B cell (primary cell): ENCODE data around the gene RAB3B. TPM values are rescaled to one million over a fixed set of nuclear protein-coding genes. Genes with fewer than 3 reads are reported as not detected.
"Not testable (repeated sequence)": the region's sequence is repeated elsewhere in the genome, so short reads cannot be mapped to it uniquely, and the experiment has no call there.

Source experiments
- ATAC-seq: fragments of 200-7000 bp; cut with Tn5 transposase; one replicate; pipeline ENCODE4 v1.10.0; 2021; ENCODE audit warnings: low read depth, mild to moderate bottlenecking, moderate number of reproducible peaks, moderate library complexity
- CTCF ChIA-PET: fragments of 350-600 bp; sonication (Branson Sonifier 250); formaldehyde crosslinking; loops from one replicate; lab custom pipeline; 2021; ENCODE audit warnings: antibody characterized with exemption, inconsistent platforms; lab: Charles Lee
- POLR2A ChIA-PET: fragments of 350-600 bp; sonication (Branson Sonifier 250); formaldehyde crosslinking; loops from one replicate; lab custom pipeline; 2021; ENCODE audit warnings: antibody characterized with exemption; lab: Charles Lee
- DNase-seq: peaks from one replicate; pipeline ENCODE4 v3.0.0; 2013
- H2AFZ ChIP-seq: 2 replicates; pipeline ENCODE4 v1.6.1; 2012; ENCODE audit warnings: mild to moderate bottlenecking, low read depth, low read length; ENCODE audit not compliant: insufficient read depth, poor library complexity, severe bottlenecking
- H3K27ac ChIP-seq, 2 donors: 1 replicate in 1 of 2; 2 replicates in 1 of 2; pipeline ENCODE4 v1.5.1; 2012 to 2013; ENCODE audit warnings: low read length in 2 of 2, mild to moderate bottlenecking in 2 of 2, moderate library complexity in 1 of 2
- H3K27me3 ChIP-seq, 4 experiments: fragments of 200-600 bp in 1 of 4; sonication (generic) in 1 of 4; replicated peaks in 1 of 4; 1 replicate in 2 of 4; 2 replicates in 2 of 4; pipeline versions ENCODE4 v1.6.1 to v1.7.0; 2013 to 2016; ENCODE audit warnings: low read length in 3 of 4, mild to moderate bottlenecking in 2 of 4, mixed read lengths in 1 of 4, moderate library complexity in 1 of 4; ENCODE audit not compliant: insufficient read depth in 4 of 4, control insufficient read depth in 3 of 4; ENCODE audit errors: control extremely low read depth in 1 of 4
- H3K36me3 ChIP-seq, 2 experiments: replicated peaks in 1 of 2; 1 replicate in 1 of 2; 2 replicates in 1 of 2; pipeline versions ENCODE4 v1.6.1 to v1.7.1; 2013; ENCODE audit warnings: low read length in 1 of 2; ENCODE audit not compliant: insufficient read depth in 2 of 2, control insufficient read depth in 1 of 2; ENCODE audit errors: control extremely low read depth in 1 of 2, extremely low read depth in 1 of 2
- H3K4me1 ChIP-seq, 2 donors: fragments of 200-600 bp in 1 of 2; sonication (generic) in 1 of 2; 1 replicate in 1 of 2; 2 replicates in 1 of 2; pipeline versions ENCODE4 v1.5.1 to v1.6.1; 2013 to 2017; ENCODE audit warnings: low read length in 2 of 2; ENCODE audit not compliant: control insufficient read depth in 2 of 2, insufficient read depth in 2 of 2
- H3K4me2 ChIP-seq: replicated peaks from 2 replicates; pipeline ENCODE3; 2012; ENCODE audit warnings: mild to moderate bottlenecking, low read depth, low read length; ENCODE audit not compliant: poor library complexity, severe bottlenecking
- H3K4me3 ChIP-seq, 5 experiments: fragments of 200-600 bp in 1 of 5; sonication (generic) in 1 of 5; 1 replicate in 3 of 5; 2 replicates in 2 of 5; pipeline versions ENCODE4 v1.5.1 to v1.7.0; 2011 to 2016; ENCODE audit warnings: low read length in 4 of 5, mild to moderate bottlenecking in 4 of 5, low read depth in 2 of 5, control low read depth in 1 of 5, moderate library complexity in 1 of 5; ENCODE audit not compliant: insufficient read depth in 1 of 5; ENCODE audit errors: control extremely low read depth in 1 of 5, extremely low read depth in 1 of 5
- H3K79me2 ChIP-seq: fragments of 200-600 bp; sonication (generic); one replicate; pipeline ENCODE4 v1.6.0; 2016; ENCODE audit warnings: low read length; ENCODE audit not compliant: control insufficient read depth, insufficient read depth
- H3K9ac ChIP-seq: fragments of 200-600 bp; sonication (generic); 2 replicates; pipeline ENCODE4 v1.6.1; 2017; ENCODE audit warnings: mild to moderate bottlenecking, low read length, moderate library complexity
- H3K9me3 ChIP-seq, 3 donors: one replicate each; pipeline versions ENCODE4 v1.6.1 to v1.7.1; 2013; ENCODE audit warnings: low read length in 2 of 3; ENCODE audit not compliant: control insufficient read depth in 2 of 3, insufficient read depth in 1 of 3; ENCODE audit errors: control extremely low read depth in 1 of 3
- H4K20me1 ChIP-seq: 2 replicates; pipeline ENCODE4 v1.6.0; 2012; ENCODE audit warnings: mild to moderate bottlenecking, low read length; ENCODE audit not compliant: insufficient read depth, control insufficient read depth, poor library complexity, severe bottlenecking
- H3K27ac Mint-ChIP-seq: one replicate; pipeline ENCODE4 v1.8.0; 2021; ENCODE audit warnings: mixed read lengths
- H3K27me3 Mint-ChIP-seq: one replicate; pipeline ENCODE4 v1.8.0; 2021; ENCODE audit warnings: mixed read lengths
- H3K4me1 Mint-ChIP-seq: one replicate; pipeline ENCODE4 v1.8.0; 2021; ENCODE audit warnings: mixed read lengths
- H3K4me3 Mint-ChIP-seq: one replicate; pipeline ENCODE4 v1.8.0; 2021; ENCODE audit warnings: mixed read lengths
- H3K9me3 Mint-ChIP-seq: one replicate; pipeline ENCODE4 v1.8.0; 2022; ENCODE audit warnings: mixed read lengths; ENCODE audit not compliant: insufficient read depth
- EZH2 ChIP-seq: IDR thresholded peaks from 2 replicates; pipeline ENCODE4 v1.6.1; 2012; ENCODE audit warnings: borderline replicate concordance, low read depth, mild to moderate bottlenecking, moderate library complexity, low read length; ENCODE audit not compliant: insufficient read depth, poor library complexity, severe bottlenecking
- WGBS: methylation state at CpG from one replicate; pipeline ENCODE4 v1.1.5; 2013; ENCODE audit warnings: missing lambda C conversion rate; ENCODE audit not compliant: insufficient coverage; 5-methylcytosine and 5-hydroxymethylcytosine counted together
- intact Hi-C: fragments of 100-400 bp; cut with micrococcal nuclease; formaldehyde crosslinking; loops from one replicate; pipeline ENCODE4 v1.10.0; 2022
- polyA plus RNA-seq: library from polyadenylated mRNA; depleted of rRNA; stranded (reverse); fragments of >200 nt; gene quantifications from 2 replicates; pipeline ENCODE4 v1.2.3, GENCODE V29; 2012
- total RNA-seq, 2 donors: library from RNA; stranded (reverse); fragments of 120-200 nt in 1 of 2; gene quantifications; 1 replicate in 1 of 2; 2 replicates in 1 of 2; pipeline versions ENCODE4 v1.2.3 to v1.2.4, GENCODE V29; 2013 to 2022
- TF ChIP-seq, protein P1 (sequence below): fragments of 200-600 bp; IDR thresholded peaks from one replicate; pipeline ENCODE4 v1.8.0; 2022; ENCODE audit warnings: antibody characterized with exemption, mild to moderate bottlenecking

The RAB3B gene
- total and polyA plus RNA-seq, 2 donors (not counting 1 experiment from before 2014, with no cell fraction given) = 0.02 TPM; not detected in 1

DNA sequence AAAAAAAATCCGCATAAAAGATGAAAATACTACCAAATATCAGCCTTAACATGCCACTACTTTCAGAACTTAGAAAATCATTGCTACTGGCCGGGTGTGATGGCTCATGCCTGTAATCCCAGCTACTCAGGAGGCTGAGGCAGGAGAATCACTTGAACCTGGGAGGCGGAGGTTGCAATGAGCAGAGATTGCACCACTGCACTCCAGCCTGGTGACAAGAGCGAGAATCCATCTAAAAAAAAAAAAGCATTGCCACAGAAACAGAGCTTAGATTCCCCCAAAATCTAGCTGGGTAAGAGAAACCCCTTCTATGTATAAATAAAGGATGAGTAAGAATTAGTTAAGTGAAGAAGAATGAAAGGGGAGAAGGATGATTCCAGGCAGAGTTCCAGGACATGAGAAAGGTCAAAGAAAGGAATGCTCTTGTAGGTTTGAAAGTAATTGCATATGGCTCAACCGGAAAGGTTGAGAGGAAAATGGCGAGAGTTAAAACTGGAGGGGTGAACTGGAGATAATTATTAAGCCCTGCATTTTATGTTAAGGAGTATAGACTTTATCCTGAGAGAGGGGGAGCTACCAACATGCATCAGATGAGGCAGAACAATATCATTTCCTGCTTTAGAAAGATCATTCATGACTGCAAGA, 92.3 kb downstream of the RAB3B start:
- H3K4me3 ChIP-seq = no peak overlapping the region
- Mint-ChIP-seq H3K4me3 (no peak overlapping the region), H3K4me1 (peaks cover 2% of the 10 kb centered on the region), H3K9me3 (no peaks in the 10 kb centered on the region), H3K27ac (no peak overlapping the region), H3K27me3 (peaks cover 51% of the 10 kb centered on the region)
- WGBS = 87% methylated on average over 4 of the region's 6 CpGs
- H3K36me3 ChIP-seq = no peaks in the 10 kb centered on the region
- H3K79me2 ChIP-seq = no peaks in the 10 kb centered on the region
- ATAC-seq (no peak), DNase-seq (no peak)
- no peaks in the 10 kb centered on the region for H3K9me3 ChIP-seq
- H3K4me2 ChIP-seq = no peak overlapping the region
- no peak for TF ChIP-seq EZH2
- TF ChIP-seq, protein P1, sequence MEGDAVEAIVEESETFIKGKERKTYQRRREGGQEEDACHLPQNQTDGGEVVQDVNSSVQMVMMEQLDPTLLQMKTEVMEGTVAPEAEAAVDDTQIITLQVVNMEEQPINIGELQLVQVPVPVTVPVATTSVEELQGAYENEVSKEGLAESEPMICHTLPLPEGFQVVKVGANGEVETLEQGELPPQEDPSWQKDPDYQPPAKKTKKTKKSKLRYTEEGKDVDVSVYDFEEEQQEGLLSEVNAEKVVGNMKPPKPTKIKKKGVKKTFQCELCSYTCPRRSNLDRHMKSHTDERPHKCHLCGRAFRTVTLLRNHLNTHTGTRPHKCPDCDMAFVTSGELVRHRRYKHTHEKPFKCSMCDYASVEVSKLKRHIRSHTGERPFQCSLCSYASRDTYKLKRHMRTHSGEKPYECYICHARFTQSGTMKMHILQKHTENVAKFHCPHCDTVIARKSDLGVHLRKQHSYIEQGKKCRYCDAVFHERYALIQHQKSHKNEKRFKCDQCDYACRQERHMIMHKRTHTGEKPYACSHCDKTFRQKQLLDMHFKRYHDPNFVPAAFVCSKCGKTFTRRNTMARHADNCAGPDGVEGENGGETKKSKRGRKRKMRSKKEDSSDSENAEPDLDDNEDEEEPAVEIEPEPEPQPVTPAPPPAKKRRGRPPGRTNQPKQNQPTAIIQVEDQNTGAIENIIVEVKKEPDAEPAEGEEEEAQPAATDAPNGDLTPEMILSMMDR = no peak
- H2AFZ ChIP-seq = no peak overlapping the region
- intact Hi-C loops = no loop called here
- peaks cover 0 to 9% (median 2%) of the 10 kb centered on the region in 4 experiments for H3K27me3 ChIP-seq
- POLR2A ChIA-PET = no interaction called here
- H3K4me1 ChIP-seq = no peaks in the 10 kb centered on the region
- no peaks in the 10 kb centered on the region for H4K20me1 ChIP-seq
- CTCF ChIA-PET = interaction anchor here (1.2 to 4.4 kb wide), 9 partner anchors 11 to 1284 kb away, joined by 3 to 47 read pairs (median 6); no protein-coding TSS in a partner anchor
- H3K27ac ChIP-seq = no peak overlapping the region
- no peak overlapping the region for H3K9ac ChIP-seq

DNA sequence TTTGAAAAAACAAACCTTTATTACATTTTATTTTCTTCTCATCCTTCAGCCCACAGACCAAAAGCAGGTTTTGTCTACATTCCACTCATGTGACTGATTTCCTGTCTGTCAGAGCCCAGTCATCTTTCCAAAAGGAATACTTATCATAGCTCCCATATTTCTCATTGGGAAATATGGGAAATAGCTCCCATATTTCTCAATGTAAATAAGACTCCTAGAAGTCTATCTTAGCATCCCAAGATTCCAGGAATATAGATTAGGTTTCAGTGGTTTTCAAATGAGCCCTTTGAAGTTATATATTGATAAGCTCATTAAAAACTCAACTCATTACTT, 92.8 kb downstream of the RAB3B start:
- no peak overlapping the region for H3K9ac ChIP-seq
- Mint-ChIP-seq H3K27ac (no peak overlapping the region), H3K9me3 (no peaks in the 10 kb centered on the region), H3K4me1 (peaks cover 2% of the 10 kb centered on the region), H3K4me3 (no peak overlapping the region), H3K27me3 (peaks cover 57% of the 10 kb centered on the region)
- H3K79me2 ChIP-seq = no peaks in the 10 kb centered on the region
- intact Hi-C loops = no loop called here
- DNase-seq = no peak
- POLR2A ChIA-PET = no interaction called here
- H3K4me3 ChIP-seq = no peak overlapping the region
- H4K20me1 ChIP-seq = no peaks in the 10 kb centered on the region
- no peak for TF ChIP-seq EZH2
- TF ChIP-seq, protein P1 = no peak
- H3K27me3 ChIP-seq = peaks cover 0 to 14% (median 4%) of the 10 kb centered on the region in 4 experiments
- no peak overlapping the region for H2AFZ ChIP-seq
- no peaks in the 10 kb centered on the region for H3K9me3 ChIP-seq
- H3K27ac ChIP-seq = no peak overlapping the region
- CTCF ChIA-PET = interaction anchor here (1.2 to 4.4 kb wide), 12 partner anchors 11 to 1284 kb away, joined by 3 to 47 read pairs (median 6); no protein-coding TSS in a partner anchor
- H3K4me2 ChIP-seq = no peak overlapping the region
- H3K4me1 ChIP-seq = no peaks in the 10 kb centered on the region
- no peaks in the 10 kb centered on the region for H3K36me3 ChIP-seq
- ATAC-seq = no peak

DNA sequence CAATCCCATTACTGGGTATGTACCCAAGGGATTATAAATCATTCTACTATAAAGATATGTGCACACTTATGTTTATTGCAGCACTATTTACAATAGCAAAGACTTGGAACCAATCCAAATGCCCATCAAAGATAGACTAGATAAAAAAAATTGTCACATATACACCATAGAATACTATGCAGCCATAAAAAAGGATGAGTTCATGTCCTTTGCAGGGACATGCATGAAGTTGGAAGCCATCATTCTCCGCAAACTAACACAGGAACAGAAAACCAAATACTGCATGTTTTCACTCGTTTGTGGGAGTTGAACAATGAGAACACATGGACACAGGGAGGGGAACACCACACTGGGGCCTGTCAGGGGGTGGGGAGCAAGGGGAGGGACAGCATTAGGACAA, 95.8 kb downstream of the RAB3B start:
- H3K9me3 Mint-ChIP-seq, H3K36me3 ChIP-seq, ATAC-seq, H3K4me2 ChIP-seq, DNase-seq, H3K4me3 ChIP-seq, H3K4me1 Mint-ChIP-seq, H3K9me3 ChIP-seq, H4K20me1 ChIP-seq, H3K4me3 Mint-ChIP-seq, intact Hi-C loops, H3K9ac ChIP-seq, H2AFZ ChIP-seq, H3K79me2 ChIP-seq, H3K27ac Mint-ChIP-seq, H3K27ac ChIP-seq, POLR2A ChIA-PET, H3K4me1 ChIP-seq: not testable (repeated sequence)
- CTCF ChIA-PET = interaction anchor here (0.7 kb wide), 1 partner anchor 142 kb away, joined by 3 read pairs; no protein-coding TSS in a partner anchor
- H3K27me3 ChIP-seq = peaks cover 0 to 28% (median 10%) of the 10 kb centered on the region in 4 experiments
- peaks cover 67% of the 10 kb centered on the region for H3K27me3 Mint-ChIP-seq
- WGBS = 56% methylated on average over 1 of the region's 2 CpGs
